Right lung (tissue), 10 donors: ENCODE results near the gene MCTP2. TPM values are rescaled to one million over a fixed set of nuclear protein-coding genes. Genes with fewer than 3 reads are reported as not detected.

Experiments
- DNase-seq, 2 donors: peaks; one replicate each; pipeline ENCODE4 v3.0.0-alpha.2; 2013
- long read RNA-seq, 8 donors: transcript quantifications; one replicate each; lab custom pipeline, GENCODE V29; 2026
- polyA plus RNA-seq, 5 donors: library from polyadenylated mRNA; unstranded; fragments of 120-200 nt; gene quantifications; one replicate each; pipeline versions ENCODE4 v1.2.1 to v1.2.3, GENCODE V29; 2013; ENCODE audit warnings: inconsistent platforms in 1 of 5, low replicate concordance in 1 of 5; ENCODE audit not compliant: insufficient read length in 5 of 5, insufficient read depth in 1 of 5

The MCTP2 gene, protein sequence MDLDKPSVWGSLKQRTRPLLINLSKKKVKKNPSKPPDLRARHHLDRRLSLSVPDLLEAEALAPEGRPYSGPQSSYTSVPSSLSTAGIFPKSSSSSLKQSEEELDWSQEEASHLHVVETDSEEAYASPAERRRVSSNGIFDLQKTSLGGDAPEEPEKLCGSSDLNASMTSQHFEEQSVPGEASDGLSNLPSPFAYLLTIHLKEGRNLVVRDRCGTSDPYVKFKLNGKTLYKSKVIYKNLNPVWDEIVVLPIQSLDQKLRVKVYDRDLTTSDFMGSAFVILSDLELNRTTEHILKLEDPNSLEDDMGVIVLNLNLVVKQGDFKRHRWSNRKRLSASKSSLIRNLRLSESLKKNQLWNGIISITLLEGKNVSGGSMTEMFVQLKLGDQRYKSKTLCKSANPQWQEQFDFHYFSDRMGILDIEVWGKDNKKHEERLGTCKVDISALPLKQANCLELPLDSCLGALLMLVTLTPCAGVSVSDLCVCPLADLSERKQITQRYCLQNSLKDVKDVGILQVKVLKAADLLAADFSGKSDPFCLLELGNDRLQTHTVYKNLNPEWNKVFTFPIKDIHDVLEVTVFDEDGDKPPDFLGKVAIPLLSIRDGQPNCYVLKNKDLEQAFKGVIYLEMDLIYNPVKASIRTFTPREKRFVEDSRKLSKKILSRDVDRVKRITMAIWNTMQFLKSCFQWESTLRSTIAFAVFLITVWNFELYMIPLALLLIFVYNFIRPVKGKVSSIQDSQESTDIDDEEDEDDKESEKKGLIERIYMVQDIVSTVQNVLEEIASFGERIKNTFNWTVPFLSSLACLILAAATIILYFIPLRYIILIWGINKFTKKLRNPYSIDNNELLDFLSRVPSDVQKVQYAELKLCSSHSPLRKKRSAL
- polyA plus RNA-seq, result 10 to 100 TPM; 27.9 to 43.8 (median 36.2) TPM
- long read RNA-seq, donor 1, result 0 reads
- long read RNA-seq, donor 2, result 0 reads
- long read RNA-seq, donor 3, result 0 reads
- long read RNA-seq, donor 4, partial matches to known transcripts, result 0 of 1 reads
- long read RNA-seq, donor 4, other reads (novel, unspliced or antisense), result 0 of 1 reads
- long read RNA-seq, donor 5, result 0 reads
- long read RNA-seq, donor 6, result 0 reads
- long read RNA-seq, donor 7, partial matches to known transcripts, result 0 of 1 reads
- long read RNA-seq, donor 7, other reads (novel, unspliced or antisense), result 0 of 1 reads
- long read RNA-seq, donor 8, result 0 reads

GRCh38 chr15:94230883-94231722 lies at the start of gene MCTP2:
Gene MCTP2 (plus strand): TSS chr15:94231561. CDS start chr15:94298266, 66,705 bp downstream.
- peak; percentile 70 to 75 for DNase-seq

GRCh38 chr15:94182883-94183282 lies 48.5 kb upstream of the MCTP2 start:
- no peak for DNase-seq

- peak in 1 of 2 donors; percentile 7 for DNase-seq
These were observed 45.7 kb upstream of the MCTP2 start for GRCh38 chr15:94185547-94186236.

- no peak for DNase-seq
These were observed 44.5 kb upstream of the MCTP2 start for GRCh38 chr15:94186770-94187331.

DNA sequence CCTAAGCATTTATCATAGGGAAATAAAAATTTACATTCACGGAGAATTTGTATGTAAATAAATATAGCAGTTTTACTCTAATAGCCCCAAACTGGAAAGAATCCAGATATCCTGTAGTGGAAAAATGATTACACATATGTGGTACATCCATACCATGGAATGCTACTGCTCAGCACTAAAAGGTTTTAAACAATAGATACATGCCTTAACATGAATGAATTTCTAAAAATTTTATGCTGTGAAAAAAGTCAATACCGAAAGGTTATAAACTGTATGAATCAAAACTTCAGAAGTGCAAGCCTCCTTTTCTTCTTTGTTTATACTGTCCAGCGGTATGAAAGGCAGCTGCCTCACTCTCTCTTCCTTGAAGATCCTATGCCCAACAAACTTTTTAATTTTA lies 37.5 kb upstream of the MCTP2 start:
- DNase-seq, result no peak

- no peak for DNase-seq
These were observed 34.8 kb upstream of the MCTP2 start for GRCh38 chr15:94196531-94196930.

GRCh38 chr15:94198633-94199032 lies 32.7 kb upstream of the MCTP2 start:
- no peak for DNase-seq

DNA sequence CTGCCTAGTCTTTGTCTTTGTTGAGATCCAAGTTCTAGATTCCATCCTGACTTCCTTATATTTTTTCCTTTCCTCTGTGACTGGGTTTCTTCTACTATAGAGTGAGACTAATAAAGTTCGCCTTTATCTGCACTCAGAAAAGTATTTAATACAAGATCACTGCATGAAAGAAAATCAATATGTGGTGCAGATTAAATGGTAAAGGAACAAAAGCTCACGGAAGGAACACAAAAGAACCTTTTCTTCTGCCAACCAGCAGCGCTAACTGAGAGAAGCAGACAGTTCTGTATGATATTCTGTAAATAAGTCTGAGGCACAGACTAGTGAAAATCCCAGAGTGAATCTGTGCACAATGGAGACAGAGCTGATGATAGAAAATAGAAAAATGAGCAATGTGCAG lies 31.6 kb upstream of the MCTP2 start:
- no peak for DNase-seq

DNA sequence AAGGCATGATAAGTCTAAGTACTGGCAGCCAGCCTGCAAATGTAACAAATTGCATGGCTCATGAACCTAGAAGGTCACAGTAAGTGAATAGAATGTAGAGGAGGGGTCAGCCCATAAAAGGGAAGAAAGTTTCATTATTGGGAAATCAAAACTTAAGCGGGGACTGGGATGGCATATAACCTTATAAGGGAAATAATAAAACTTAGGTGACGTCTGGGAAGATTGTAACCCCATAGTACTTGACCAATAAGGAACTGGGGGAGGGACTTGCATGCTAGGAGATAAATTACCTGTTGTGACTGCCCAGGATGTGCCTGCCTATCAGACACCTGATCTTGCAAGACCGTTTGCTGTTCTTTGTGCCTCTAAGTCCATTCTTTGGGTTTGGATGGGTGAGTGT lies 28.1 kb upstream of the MCTP2 start:
- no peak for DNase-seq

DNA sequence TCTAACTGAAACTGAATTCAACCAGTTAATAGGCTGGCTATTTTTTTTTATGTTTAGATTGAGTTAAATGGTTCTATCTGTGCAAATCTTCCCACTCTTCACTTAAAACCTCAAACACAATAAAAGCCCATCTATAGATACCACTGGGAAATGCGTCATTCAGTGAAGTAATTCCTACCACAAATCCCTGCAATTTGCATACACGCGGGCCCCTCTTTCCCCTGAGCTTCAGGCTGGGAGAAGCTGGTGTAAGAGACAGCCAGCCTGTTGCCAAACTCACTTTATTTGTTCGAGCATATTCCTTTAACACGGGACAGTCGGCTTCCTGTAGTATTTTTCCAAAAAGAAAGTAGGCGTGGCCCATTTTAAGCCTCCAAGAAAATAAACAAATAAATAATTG lies 26.0 kb upstream of the MCTP2 start:
- DNase-seq, result no peak

DNA sequence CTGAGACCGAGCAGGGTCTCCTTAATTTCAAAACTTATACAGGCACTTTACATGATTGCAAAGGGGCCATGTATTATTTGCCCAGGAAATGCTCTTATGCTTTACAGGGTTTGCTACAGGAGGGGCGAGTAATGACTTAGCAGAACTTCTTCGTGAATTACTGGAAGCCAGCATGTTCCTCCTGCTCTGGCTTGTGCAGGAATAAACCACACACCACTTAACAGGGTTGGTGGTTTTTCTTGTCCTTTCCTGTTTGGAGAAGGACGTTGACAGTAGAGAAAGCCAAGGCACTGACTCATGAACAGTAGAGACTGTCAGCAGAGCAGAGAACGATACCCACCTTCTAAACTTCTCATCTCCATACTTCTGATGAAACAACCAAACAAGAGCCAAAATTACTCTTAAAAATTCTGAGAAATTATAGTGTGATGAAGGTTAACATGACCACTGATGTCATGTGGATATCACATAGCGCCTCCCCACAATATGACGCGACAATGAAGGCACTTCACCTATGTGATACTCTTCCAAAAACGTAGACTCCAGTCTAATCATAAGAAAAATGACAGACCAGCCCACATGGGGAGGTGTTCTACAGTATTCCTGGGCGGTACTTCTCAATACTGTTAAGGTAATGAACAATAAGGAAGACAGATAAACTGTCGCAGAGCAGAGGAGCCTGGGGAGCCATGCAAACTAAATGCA lies 24.7 kb upstream of the MCTP2 start:
- peak in 1 of 2 donors; percentile 7 for DNase-seq

GRCh38 chr15:94212291-94212690 lies 19.1 kb upstream of the MCTP2 start:
- no peak for DNase-seq

DNA sequence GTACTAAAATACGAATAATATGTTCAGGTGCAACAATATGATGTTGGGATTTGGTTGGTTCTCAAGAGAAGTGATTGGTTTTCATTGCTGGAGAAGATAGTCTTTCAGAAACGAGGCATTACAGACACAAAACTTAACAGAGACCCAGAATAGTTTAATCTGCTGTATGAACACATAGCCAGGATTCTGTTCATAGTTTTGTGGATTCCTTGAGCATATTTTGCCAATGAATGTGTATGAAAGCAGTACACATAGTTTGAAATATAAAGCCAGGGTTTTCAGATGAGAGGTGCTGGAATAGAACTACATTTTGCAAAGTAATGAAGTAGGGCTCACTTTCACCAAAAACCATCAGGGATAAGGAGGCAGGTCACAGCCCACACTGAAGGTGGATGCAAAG lies 5.7 kb upstream of the MCTP2 start:
- DNase-seq, result no peak

DNA sequence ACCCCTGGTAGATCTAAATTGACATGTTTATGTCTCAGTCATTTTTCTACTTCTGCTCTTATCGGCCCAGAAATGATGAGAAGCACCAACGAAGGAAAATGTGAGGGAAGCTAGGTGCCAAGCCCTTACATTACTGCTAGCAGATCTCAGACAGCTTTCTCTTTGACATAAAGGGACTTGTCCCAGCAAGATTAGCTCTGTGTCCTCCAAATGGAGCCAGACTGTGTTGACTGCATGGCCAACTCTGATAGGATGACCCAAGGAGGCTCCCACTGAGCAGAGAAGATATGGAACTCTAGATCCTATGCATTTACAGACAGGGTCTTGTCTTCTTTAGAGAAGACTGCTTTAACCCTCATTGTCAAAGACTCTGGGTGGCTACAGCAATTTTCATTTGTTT lies 2.8 kb upstream of the MCTP2 start:
- DNase-seq, result no peak

DNA sequence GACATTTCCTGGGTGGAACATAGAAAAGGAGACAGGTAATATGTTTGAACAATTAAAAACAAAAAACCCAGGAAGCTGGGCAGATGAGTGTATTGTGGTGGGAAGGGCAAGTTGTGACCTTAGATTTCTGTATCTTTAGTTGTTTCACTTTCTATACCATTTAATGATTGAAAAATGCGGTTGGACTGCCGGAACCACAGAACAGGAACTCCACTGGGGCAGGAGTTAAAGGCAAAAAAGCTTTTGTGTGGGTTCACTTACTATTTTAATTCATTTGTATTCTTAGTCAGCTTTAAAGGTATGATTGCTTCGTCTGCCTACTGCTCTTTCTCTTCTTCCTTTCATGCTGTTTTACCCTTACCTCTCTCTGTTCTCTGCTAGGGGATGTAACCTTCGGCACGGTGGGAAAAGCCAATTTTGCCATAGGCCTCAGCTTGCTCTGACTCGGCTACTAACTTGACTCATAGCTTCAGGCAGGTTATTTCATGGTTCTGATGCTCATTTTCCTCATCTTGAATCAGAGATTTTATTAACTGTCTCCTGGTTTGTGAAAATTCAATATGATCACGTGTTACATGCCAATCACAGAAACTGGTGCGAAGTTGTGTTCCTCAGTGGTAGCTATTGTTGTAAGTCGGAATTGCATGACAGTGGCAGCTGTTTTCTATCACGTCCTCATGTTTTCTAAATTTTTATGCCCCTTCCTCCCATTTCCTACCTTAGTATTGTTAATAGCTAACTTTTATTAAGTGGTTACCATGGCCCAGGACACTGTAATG lies 1.6 kb upstream of the MCTP2 start:
- DNase-seq, result no peak

GRCh38 chr15:94230431-94230882 lies 904 bp upstream of the MCTP2 start:
- no peak for DNase-seq

- DNase-seq, result peak in 1 of 2 donors; percentile 20
These were observed 535 bp downstream of the MCTP2 start for GRCh38 chr15:94231723-94232468.

DNA sequence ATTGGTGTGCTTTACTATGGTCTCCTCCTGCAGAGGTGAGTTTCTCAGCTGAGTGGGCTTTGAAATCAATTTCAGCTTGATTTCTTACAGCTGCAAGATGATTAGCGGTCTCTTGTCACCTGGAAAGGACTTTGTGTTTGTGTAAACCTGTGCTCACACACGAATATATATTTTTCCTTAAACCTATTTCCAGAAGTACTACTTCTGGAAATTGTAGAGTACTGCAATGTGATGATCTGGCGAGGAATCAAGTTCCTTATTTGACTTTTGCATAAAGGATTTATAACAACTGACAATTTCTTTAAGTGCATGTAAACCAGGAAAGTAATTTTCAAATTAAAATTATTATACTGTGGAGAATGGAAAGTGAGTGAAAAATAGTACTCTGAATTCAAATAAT lies 2.1 kb downstream of the MCTP2 start:
- DNase-seq, result no peak
